Stimulated activated naive CD8-positive, alpha-beta T cell treated with anti-CD3 and anti-CD28 coated beads, Interleukin-15, Interleukin-2, amounts not matched to agents 100 U/mL and 50 U/mL, for 24 hours (primary cell): ENCODE measurements around the gene EPHA2.

ENCODE experiments used
- ATAC-seq: fragments of 150-1000 bp; cut with Tn5 transposase; one replicate; pipeline ENCODE4 v1.10.0; 2021
- DNase-seq: peaks from one replicate; pipeline ENCODE4 v3.0.0; 2021

The EPHA2 gene

DNA sequence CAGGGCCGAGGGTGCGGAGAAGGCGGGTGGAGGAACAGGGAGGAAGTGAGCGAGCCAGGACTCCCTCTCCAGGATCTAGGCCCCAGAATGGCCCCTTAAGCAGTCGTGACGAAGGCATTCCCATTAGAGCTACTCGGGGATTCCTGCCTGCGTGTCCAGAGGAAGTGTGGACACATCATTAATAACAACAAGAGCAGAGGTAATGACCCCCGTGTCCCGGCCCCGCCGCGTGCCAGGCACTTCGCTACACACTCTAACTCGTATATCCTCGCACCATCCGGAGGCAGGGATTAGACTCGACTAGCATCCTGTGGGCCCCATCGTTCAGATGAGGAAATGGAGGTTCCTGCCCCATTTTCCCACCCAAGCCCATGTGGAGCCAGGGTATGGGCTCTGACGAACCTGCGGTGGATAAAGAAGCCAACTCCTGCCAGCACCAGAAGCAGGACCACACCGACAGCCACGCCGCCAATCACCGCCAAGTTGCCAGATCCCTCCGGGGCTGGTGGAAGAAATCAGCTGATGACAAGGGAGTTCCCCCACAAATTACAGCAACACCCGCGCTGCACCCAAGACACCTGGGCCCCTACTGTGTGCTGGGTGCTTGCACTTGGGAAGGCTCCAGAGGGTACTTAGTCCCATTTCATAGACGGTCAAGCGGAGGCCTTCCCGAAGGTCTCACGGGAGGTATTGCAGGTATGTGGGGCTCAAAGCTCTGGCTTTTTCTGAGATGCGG, 21.6 kb downstream of the EPHA2 start:
- DNase-seq (no peak), ATAC-seq (no peak)

DNA sequence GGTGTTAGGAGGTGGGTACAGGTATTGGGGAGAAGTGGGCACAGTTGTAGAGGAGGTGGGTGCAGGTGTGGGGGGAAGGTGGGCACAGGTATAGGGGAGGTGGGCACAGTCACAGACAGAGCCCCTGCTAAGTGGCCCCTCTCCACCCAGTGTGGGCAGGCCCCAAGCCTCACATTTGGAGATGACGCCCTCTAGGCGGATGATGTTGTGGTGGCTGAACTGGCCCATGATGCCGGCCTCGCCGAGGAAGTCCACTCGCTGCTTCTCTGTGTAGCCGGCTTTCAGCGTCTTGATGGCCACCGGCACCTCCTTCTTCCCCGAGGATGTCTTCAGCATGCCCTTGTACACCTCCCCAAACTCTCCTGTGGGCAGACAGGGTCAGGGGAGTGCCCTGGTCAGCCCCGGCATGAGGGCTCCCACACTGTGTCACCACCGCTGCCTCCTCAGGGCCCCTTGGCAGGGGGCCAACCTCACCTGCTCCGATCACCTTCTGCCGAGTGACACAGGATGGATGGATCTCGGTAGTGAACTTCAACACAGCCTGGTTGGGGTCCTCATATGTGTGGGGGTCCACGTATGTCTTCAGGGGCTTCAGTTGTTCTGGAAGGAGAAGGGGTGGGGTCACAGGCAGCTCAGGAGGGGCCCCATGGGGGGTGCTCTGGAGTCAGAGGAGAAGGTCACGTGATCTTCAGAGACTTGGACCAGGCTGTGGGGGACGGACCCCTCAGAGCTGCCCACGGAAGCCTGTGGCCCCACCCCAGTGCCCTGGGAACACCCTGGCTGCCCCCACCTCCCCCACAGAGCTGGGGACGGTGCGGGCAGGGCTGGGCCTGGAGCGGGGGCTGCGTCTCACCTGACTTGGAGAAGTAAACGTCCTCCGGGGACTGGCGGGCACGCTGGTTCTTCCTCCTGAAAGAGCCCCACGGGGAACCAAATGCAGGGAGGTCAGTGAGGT, 22.6 kb downstream of the EPHA2 start:
- ATAC-seq (no peak), DNase-seq (no peak)

DNA sequence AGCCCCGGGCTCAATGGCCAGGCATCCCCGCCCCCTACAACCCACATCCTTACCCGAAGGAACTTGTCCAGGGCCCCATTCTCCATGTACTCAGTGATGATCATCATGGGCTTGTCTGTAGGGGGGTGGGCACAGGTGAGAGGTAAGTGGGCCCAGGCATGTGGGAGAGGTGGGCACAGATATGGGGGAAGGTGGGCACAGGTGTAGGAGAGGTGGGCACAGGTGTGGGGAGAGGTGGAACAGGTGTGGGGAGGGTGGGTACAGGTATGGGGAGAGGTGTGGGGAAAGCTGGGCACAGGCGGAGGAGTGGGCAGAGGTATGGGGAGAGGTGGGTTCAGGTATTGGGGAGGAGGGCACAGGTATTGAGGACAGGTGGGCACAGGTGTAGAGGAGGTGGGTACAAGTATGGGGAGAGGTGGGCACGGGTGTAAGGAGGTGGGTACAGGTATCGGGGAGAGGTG, 23.5 kb downstream of the EPHA2 start:
- ATAC-seq: no peak

DNA sequence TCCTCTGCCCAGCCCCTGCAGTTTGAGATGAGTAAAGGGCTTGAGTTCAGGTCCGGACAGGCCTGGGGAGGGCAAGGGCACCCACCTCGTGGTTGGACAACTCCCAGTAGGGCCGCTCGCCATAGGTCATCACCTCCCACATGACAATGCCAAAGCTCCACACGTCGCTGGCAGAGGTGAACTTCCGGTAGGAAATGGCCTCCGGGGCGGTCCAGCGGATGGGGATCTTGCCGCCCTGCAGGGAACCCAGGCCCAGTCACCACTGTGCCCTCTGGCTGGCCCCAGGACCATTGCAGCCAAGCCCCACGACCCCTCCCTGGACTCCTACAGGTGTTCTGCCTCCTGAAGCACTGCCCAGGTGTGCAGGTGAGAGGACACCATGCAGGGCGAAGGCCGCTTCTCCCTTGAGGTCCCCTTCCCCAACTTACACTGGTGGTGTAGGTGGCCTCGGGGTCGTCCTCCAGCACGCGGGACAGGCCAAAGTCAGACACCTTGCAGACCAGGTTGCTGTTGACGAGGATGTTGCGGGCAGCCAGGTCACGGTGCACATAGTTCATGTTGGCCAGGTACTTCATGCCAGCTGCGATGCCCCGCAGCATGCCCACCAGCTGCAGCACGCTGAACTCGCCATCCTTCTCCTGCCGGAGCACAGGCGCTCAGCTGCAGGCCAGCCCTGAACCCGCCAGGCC, 24.1 kb downstream of the EPHA2 start:
- no peak for ATAC-seq

More for the DNA sequence above, 23.5 kb downstream of the EPHA2 start:
- DNase-seq: no peak

DNA sequence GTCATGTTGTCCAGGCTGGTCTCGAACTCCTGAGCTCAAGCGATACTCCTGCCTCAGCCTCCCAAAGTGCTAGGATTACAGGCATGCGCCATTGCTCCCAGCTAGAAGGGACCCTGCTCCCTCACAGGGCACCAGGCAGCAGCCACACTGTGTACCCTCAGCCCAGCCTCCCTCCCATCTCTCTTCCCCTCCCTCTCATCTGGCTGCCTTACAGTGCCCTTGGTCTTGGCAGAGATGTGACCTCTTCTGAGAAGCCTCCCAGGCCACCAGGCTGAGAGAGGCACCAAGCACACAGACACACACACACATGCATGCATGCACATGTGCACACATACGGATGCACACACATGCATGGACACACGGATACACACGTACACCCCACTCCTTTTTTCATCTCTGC, 25.0 kb downstream of the EPHA2 start:
- DNase-seq (no peak), ATAC-seq (no peak)

More for the DNA sequence above, 24.1 kb downstream of the EPHA2 start:
- no peak for DNase-seq

DNA sequence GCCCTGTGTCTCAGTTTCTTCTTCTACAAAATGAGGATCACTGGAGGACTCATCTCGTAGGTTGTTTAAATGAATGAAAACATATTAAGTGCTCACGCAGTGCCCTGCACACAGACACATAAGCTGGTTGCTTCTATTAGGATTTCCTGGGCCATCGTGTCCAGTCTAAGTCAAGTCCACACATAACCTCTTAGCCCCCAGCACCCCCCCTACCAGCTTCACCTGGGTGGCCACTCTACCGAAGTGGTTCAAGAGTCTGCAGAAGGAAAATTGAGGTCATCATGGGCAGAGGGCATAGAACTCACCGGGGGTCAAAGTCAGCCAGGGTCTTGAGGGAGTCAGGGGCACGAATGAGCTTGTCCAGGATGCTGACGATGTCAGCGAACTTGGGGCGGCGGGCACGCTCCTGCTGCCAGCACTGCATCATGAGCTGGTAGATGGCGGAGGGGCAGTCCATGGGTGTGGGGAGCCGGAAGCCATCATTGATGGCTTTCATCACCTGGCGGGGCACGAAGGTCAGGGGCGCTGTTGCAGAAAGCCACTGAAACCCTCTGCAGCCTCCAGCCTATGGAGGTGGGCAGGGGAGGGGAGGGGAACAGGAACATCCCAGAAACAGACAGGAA, 25.8 kb downstream of the EPHA2 start:
- ATAC-seq: no peak

DNA sequence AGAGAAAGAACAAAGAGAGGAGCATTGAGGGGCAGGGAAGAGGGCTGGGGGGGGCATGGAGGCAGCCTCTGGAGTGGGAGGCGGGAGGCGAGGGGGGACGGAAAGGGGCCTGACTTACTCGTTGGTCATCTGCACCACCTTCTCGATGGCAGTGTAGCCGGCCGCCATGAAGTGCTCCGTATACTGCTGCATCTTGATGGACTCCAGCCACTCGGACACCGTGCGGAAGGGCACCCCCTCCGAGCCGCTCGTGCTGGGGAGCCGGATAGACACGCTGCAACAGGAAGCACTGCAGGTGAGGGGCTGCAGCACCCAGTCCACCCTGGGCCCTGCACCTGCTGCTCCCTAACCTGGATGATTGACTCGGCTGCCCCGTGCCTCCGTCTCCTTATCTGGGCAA, 26.6 kb downstream of the EPHA2 start:
- no peak for DNase-seq
- no peak for ATAC-seq

More for the DNA sequence above, 25.8 kb downstream of the EPHA2 start:
- DNase-seq: no peak

DNA sequence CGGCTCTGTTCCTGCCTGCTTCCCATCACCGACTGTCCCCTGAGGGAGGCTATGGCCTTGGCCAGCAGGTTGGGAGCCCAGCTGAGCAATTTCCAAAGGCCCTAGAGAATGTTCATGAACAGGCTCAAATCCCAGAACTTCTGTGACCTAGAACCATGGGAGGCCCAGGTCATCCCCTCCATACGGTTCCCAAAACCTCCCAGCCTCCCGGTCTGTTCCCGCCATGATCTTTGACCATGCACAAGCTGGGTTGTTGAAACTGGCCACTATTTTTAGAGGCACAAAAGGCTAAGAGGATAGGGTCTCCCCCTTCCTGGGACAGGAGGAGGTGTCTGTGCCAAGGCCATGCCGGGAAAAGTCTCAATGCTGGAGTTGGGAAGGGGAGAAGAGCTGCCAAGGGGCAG, 27.5 kb downstream of the EPHA2 start:
- DNase-seq (no peak), ATAC-seq (no peak)

DNA sequence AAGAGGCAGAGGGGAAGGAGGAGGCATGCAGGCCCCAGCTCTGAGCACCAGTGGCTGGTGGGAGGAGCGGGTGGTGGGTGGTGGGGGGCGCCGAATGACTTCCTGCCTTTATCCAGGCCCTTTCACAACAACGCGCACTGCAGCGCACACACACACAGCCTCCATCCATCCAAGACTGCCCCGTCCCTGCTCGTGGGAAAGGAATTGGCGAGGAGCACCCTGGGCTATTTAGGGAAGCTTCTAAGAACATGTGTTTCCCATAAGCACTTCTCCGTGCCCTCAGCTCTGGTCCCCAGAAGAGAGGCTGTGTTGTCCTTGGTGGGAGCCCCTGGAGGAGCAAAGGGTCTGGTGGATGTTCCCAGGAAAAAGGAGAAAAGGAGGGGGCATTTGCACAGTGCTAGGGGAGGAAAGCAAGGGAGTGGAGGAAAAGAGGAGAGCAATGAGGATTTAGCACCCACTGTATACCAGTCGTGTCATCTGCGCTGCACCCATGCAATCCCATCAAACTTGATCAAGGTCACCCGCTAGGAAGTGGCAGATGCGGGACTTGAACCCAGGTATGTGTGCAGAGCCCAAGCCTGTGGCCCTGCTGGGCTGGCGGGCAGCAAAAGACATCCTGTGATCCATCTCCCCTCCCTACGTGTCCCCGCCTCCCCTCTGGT, 28.1 kb downstream of the EPHA2 start:
- DNase-seq (no peak), ATAC-seq (no peak)

DNA sequence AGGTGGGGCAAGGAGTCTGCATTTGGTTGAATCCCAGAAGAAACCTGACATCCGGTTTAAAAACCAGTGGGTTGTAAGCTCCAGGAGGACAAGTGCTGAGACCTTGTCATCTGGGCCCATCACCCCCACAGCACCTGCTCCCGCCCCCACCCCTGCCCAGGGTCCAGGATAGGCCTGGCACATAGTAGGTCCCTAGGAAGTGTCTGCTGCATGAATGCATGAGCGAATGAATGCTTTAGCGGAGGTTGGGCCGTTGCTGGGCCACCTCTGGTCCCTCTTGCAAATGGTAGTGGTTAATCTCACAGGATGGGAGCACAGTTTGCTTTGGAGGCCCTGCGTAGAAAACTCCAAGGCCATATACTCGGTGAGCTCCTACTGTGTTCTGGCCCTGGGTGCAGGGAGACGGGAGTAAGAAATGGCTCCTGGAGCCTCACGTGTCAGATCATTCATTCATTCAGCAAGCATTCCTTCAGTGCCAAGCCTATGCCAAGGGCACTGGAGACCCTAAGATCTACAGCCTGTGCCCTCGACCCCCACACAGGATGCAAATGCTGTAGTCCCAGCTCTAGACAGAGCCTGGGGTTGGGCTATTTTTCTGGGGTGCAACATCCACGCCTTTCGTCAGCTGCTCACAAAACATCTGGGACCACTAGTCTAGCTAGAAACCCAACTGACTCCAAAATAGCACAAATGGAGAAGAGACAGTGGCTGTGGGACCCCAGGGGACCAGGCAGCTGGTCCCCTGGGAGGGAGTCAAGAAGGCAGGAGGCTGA, 28.9 kb downstream of the EPHA2 start:
- DNase-seq (no peak), ATAC-seq (no peak)

DNA sequence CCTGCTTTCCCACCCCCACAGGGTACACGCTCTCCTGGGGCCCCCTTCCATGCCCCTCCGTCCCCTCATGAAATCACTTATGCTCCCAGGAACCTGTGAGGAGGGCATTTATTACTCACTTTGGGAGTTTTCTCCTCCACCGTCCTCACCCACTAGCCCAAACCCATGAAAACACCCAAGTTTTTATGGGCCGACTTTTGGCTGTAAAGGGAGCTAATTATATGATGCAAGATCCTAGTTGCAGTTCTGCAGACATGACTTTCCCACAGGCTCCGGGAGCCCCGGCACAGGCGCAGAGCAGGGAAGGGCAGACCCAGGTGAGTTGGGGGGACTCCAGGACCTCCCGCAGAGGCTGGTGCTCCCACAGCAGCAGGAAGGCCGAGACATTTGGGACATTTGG, 29.7 kb downstream of the EPHA2 start:
- no peak for DNase-seq
- ATAC-seq: no peak

DNA sequence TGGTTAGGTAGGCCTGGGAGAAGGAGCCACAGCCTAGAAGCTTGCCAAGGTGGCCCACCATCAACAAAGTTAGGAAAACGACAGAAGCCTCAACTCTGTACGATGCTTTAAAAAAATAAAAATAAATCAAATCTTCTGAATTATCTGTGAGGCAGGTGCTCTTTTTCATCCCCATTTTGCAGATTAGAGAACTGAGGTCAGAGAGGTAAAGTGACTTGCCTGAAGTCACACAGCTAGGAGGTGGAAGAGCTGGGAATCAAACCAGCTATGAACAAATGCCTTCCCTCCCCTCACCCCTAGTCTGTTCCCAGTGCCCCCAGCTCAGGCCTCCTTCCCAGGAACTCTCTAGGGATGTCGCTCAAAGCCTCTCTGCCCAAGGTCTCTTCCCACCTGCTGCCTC, 30.4 kb downstream of the EPHA2 start:
- DNase-seq (no peak), ATAC-seq (no peak)

DNA sequence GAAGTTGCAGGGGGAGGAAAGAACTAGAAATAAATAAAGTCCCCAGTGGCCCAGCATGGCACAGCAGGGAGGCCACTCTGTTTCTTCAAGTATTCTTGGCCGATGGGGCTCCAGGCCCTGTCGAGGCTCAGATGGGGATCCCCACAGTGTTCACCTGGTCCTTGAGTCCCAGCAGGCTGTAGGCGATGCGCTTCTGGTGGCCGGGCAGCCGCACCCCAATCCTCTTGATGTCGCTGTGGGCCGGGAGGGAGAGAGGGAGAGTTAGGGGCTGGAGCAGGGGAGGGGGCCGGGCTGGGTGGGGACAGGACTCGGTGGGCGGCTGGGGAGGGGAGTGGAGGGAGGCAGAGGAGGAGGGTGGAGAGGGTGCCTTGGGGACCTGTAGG, 30.8 kb downstream of the EPHA2 start:
- ATAC-seq: no peak
- DNase-seq: no peak

DNA sequence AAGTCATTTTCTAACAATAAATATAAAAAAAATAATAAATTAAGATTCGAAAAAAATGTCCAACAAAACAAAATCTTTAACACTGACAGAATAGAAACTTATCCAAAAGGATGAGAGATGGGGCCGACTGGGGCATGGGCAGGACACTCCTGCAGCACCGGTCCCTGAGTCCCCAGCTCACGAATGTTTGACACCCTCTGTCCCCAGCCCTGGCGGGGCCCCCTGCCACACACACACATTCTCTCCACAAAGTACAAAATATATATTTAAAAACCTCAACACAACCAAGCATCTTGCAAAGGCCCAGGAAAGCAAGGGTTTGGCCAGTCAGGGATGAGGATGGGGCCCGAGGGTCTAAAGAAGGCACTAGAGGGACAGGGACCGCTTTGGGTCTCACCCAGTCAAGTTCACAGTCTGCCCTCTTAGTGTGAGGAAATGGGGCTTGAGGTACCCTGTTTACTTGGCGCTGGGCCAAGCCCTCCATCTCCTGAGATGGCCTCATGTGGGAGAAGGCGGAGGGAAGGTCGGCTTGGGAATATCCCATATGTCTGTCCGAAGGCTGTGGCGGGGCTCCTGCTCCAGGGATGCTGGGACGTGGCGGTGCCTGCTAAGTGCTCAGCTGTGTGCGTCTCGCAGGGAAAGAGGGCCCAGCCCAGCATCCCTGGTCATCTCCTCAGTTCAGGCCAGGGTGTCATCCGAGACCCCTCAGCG, 31.3 kb downstream of the EPHA2 start:
- DNase-seq (no peak), ATAC-seq (no peak)

DNA sequence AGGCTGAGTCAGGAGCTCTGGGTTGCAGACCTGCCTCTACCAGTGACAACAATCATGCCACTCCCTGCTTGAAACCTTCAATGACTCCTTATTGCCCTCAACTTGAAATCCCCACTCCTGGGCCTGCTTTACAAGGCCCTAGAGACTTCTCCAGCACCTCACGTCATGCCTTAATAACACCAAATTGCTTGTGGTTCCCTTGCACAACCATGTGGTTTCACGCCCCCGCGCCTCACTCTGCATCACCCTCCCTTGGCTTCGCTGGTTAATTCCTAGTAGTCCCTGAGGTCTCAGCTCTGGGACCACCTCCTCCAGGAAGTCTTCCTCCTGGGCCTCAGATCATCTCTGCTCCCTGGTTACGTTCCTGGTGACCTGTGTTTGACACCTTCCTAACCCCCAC, 33.0 kb downstream of the EPHA2 start:
- ATAC-seq (peak; percentile 92), DNase-seq (peak; percentile 77)

DNA sequence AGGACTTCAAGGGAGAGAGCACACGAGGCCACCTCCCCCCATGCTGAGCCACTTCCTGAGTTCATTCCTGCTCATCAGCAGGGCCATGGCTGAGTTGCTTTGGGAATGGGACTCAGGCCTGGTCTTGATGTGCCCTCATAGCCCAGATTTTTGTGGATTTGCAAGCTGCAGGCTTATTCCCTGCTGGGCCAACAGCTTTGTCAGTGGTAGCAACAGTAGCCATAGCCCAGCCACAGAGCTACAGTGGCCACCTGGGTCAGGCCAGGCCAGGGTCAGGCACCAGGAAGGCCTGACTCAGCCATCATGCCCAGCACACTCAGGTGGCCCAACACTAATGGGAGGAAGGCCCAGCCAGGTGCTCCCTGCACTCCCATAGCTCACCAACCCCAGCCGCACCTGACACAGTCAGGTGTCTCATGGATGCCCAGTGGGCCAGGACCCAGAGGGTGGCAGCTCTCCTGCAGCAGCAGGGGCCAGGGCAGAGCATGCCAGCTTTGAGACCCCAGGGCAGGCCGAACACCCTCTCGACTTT, 33.5 kb downstream of the EPHA2 start:
- DNase-seq: no peak
- no peak for ATAC-seq

DNA sequence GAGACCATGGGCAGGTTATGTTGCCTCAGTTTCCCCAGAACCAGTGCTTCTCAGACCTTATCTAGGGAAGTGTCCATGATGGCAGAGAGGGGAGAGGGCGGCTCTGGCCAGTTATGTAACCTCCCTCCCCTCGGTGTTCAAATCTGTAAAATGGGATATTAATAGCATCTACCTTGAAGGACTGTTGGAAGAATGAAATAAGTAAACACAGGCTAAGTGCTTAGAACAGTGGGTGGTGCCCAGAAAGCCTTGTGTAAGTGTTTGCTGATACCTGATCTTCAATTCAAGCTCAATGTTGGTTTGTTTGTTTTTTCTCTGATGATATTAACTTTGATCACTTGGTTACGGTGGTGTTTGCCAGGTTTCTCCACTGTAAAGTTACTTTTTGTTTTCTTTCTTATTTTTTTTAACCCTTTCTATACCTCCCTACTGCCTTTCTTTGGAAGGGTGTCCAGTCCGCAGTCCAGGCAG, 34.9 kb downstream of the EPHA2 start:
- DNase-seq: no peak
- ATAC-seq: no peak

DNA sequence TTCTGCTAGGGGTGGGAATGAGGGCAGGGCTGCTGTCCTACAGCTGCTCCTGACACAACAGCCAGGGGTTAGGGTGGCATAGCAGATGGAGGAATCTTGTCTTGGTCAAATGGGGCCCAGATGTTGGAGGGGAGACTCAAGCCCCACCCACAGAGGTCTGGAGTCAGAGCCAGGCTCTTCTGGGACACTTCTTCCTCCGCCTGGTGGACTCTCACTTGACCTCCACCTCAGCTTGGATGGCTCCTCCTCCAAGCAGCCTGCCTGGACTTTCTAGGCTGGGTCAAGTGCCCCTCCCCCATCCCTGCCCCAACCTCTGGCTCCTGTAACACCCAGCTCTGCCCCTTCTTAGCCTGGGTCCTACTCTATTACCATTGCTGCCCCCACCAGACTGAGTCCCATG, 35.5 kb downstream of the EPHA2 start:
- ATAC-seq (no peak), DNase-seq (no peak)

DNA sequence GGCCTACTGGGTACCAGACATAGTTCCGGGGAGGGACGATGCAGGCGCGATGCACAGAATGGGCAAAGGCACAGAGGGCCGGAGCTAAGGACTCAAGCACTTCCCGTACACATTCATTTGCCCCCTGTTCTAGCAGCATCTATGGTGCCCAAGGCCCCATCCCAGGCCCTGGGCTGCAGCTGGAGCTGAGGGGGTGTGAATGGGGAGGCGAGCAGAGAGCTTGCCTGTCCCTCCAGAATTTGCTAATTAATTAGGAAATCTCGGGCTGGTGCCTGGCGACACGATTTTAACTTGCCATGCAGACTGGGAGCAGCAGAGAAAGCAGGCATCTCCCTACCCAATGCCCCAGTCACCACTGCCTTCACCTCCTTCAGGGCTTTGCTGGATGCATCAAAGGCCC, 35.9 kb downstream of the EPHA2 start:
- no peak for DNase-seq
- ATAC-seq: no peak

DNA sequence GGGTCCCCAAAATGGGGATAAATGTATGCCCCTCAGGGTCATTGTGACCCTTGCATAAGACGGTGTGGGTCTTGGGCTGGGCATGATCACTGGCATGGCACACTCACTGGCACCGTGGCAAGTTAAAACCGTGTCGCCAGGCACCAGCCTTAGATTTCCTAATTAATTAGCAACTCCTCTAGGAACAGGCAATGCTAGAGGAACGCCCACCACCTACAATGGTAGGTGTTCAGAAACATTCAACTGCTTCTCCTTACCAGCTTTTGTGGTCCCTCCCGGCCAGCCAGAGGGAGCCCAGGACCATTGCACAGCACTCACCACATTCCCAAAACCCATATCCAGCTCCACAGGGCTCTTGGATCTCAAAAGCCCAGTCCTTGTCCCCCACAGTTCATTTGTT, 36.4 kb downstream of the EPHA2 start:
- DNase-seq (no peak), ATAC-seq (no peak)
